PC-3 (cell line): Measurements from ENCODE around the gene MYCT1. TPM values are rescaled to one million over a fixed set of nuclear protein-coding genes. Genes with fewer than 3 reads are reported as not detected.

Experiments
- ATAC-seq: fragments of 200-7000 bp; cut with Tn5 transposase; 2 replicates; pipeline ENCODE4 v1.9.1; 2020; ENCODE audit warnings: mild to moderate bottlenecking, moderate library complexity
- BruUV-seq: library from RNA; stranded (reverse); fragments of 400-500 nt; replicated peaks from 2 replicates; lab custom pipeline; 2021; lab: Mats Ljungman, UMichigan
- CTCF ChIA-PET: fragments of 300-600 bp; sonication (Branson Sonifier 250); formaldehyde crosslinking; loops from one replicate; lab custom pipeline; 2022; ENCODE audit warnings: antibody characterized with exemption; lab: Charles Lee
- POLR2A ChIA-PET: fragments of 300-600 bp; sonication (Branson Sonifier 250); formaldehyde crosslinking; loops from one replicate; lab custom pipeline; 2022; ENCODE audit warnings: antibody characterized with exemption; ENCODE audit not compliant: unreplicated experiment; lab: Charles Lee
- DNase-seq: peaks from one replicate; pipeline ENCODE4 v3.0.0-alpha.2; 2015
- H2AFZ ChIP-seq: fragments of 300-600 bp; sonication (generic); 2 replicates; pipeline ENCODE4 v1.6.0; 2016; ENCODE audit warnings: antibody characterized with exemption, low read length
- H3F3A ChIP-seq: fragments of 300-600 bp; sonication (generic); one replicate; pipeline ENCODE4 v1.6.0; 2017; ENCODE audit warnings: antibody characterized with exemption, low read length, control low read depth, mild to moderate bottlenecking; ENCODE audit not compliant: unreplicated experiment
- H3K27ac ChIP-seq: fragments of 300-600 bp; sonication (generic); 2 replicates; pipeline ENCODE4 v1.5.1; 2016; ENCODE audit warnings: mild to moderate bottlenecking, low read length
- H3K27me3 ChIP-seq: fragments of 300-600 bp; sonication (generic); 2 replicates; pipeline ENCODE4 v1.6.1; 2016; ENCODE audit warnings: low read length, mixed read lengths
- H3K36me3 ChIP-seq: fragments of 300-600 bp; sonication (generic); 2 replicates; pipeline ENCODE4 v1.6.1; 2016; ENCODE audit warnings: low read depth, mixed run types, low read length, mixed read lengths
- H3K4me1 ChIP-seq: fragments of 300-600 bp; sonication (generic); 2 replicates; pipeline ENCODE4 v1.5.1; 2016; ENCODE audit warnings: low read length; ENCODE audit not compliant: insufficient read depth
- H3K4me2 ChIP-seq: fragments of 300-600 bp; sonication (generic); 2 replicates; pipeline ENCODE4 v1.6.0; 2016; ENCODE audit warnings: low read length
- H3K4me3 ChIP-seq: fragments of 300-600 bp; sonication (generic); 2 replicates; pipeline ENCODE4 v1.5.1; 2016; ENCODE audit warnings: mild to moderate bottlenecking, low read length, mixed read lengths
- H3K79me2 ChIP-seq: fragments of 300-600 bp; sonication (generic); 2 replicates; pipeline ENCODE4 v1.6.1; 2017; ENCODE audit warnings: low read length, mixed read lengths
- H3K9ac ChIP-seq: fragments of 300-600 bp; sonication (generic); 2 replicates; pipeline ENCODE4 v1.6.0; 2016; ENCODE audit warnings: mild to moderate bottlenecking, low read length
- H3K9me2 ChIP-seq: fragments of 300-600 bp; sonication (generic); replicated peaks from 2 replicates; pipeline ENCODE4 v1.6.1; 2016; ENCODE audit warnings: mixed run types, low read length, mixed read lengths
- H3K9me3 ChIP-seq: fragments of 300-600 bp; sonication (generic); 2 replicates; pipeline ENCODE4 v1.6.1; 2016; ENCODE audit warnings: low read length, mixed read lengths
- H4K20me1 ChIP-seq: fragments of 300-600 bp; sonication (generic); 2 replicates; pipeline ENCODE4 v1.6.1; 2016; ENCODE audit warnings: low read length, mixed read lengths
- CTCF ChIP-seq: fragments of 300-600 bp; sonication (generic); conservative IDR thresholded peaks from 2 replicates; pipeline ENCODE4 v1.5.1; 2017; ENCODE audit warnings: antibody characterized with exemption, low read depth, mild to moderate bottlenecking, low read length
- EZH2 ChIP-seq: fragments of 300-600 bp; sonication (generic); IDR thresholded peaks from one replicate; pipeline ENCODE4 v1.6.1; 2017; ENCODE audit warnings: antibody characterized with exemption, mild to moderate bottlenecking, low read length; ENCODE audit not compliant: unreplicated experiment
- EZH2phosphoT487 ChIP-seq: fragments of 300-600 bp; sonication (generic); IDR thresholded peaks from 2 replicates; pipeline ENCODE4 v1.6.1; 2018; ENCODE audit warnings: mild to moderate bottlenecking, antibody characterized with exemption, low read length, borderline replicate concordance
- intact Hi-C: fragments of 100-400 bp; cut with micrococcal nuclease; formaldehyde crosslinking; loops from 2 replicates; pipeline ENCODE4 v1.9.0; 2023
- total RNA-seq: library from RNA; depleted of rRNA; stranded (reverse); fragments of >200 nt; gene quantifications from 2 replicates; pipeline ENCODE4 v1.2.3, GENCODE V29; 2014

MYCT1 gene
- total RNA-seq, 1 experiment from 2014 or later = 0.55 TPM

GRCh38 chr6:152716322-152716721 is 18.6 kb downstream of the MYCT1 start:
- ATAC-seq (no peak), DNase-seq (peak; percentile 17)
- Histone ChIP-seq H3K79me2 (no peaks in the 10 kb centered on the region), H3K9me3 (no peaks in the 10 kb centered on the region), H4K20me1 (no peaks in the 10 kb centered on the region), H3K4me3 (no peak overlapping the region), H3K9me2 (no peaks in the 10 kb centered on the region), H3F3A (no peaks in the 10 kb centered on the region), H3K4me1 (no peaks in the 10 kb centered on the region), H3K36me3 (no peaks in the 10 kb centered on the region), H3K27me3 (no peaks in the 10 kb centered on the region), H3K27ac (no peak overlapping the region), H3K9ac (no peak overlapping the region), H2AFZ (no peak overlapping the region), H3K4me2 (no peak overlapping the region)
- no TSS peak for BruUV-seq
- POLR2A ChIA-PET = no interaction called here
- CTCF ChIA-PET = no interaction called here
- no peak for TF ChIP-seq EZH2phosphoT487
- peak; percentile 34; the same call in 1 of the 2 replicates for TF ChIP-seq CTCF
- intact Hi-C loops = no loop called here

GRCh38 chr6:152720974-152721373 is 23.3 kb downstream of the MYCT1 start:
- Histone ChIP-seq H4K20me1 (no peaks in the 10 kb centered on the region), H3K4me2 (no peak overlapping the region), H3K9me3 (no peaks in the 10 kb centered on the region), H3K27ac (no peak overlapping the region), H3K27me3 (peaks cover 17% of the 10 kb centered on the region), H2AFZ (no peak overlapping the region), H3K79me2 (no peaks in the 10 kb centered on the region), H3K9me2 (no peaks in the 10 kb centered on the region), H3F3A (no peaks in the 10 kb centered on the region), H3K36me3 (no peaks in the 10 kb centered on the region), H3K4me1 (no peaks in the 10 kb centered on the region), H3K4me3 (no peak overlapping the region), H3K9ac (no peak overlapping the region)
- ATAC-seq = no peak
- ChIA-PET CTCF (no interaction called here), POLR2A (no interaction called here)
- TF ChIP-seq EZH2 (no peak), CTCF (no peak), EZH2phosphoT487 (no peak)
- BruUV-seq = no TSS peak
- intact Hi-C loops = no loop called here
- DNase-seq = peak; percentile 4

GRCh38 chr6:152721956-152722355 is 24.3 kb downstream of the MYCT1 start:
- no peak overlapping the region for H2AFZ ChIP-seq
- POLR2A ChIA-PET = no interaction called here
- no peaks in the 10 kb centered on the region for H3K9me3 ChIP-seq
- no peaks in the 10 kb centered on the region for H3K36me3 ChIP-seq
- no peaks in the 10 kb centered on the region for H4K20me1 ChIP-seq
- CTCF ChIA-PET = no interaction called here
- H3K9me2 ChIP-seq = no peaks in the 10 kb centered on the region
- no peak overlapping the region for H3K27ac ChIP-seq
- no peaks in the 10 kb centered on the region for H3F3A ChIP-seq
- H3K9ac ChIP-seq = no peak overlapping the region
- no peak overlapping the region for H3K4me3 ChIP-seq
- intact Hi-C loops = no loop called here
- no peaks in the 10 kb centered on the region for H3K79me2 ChIP-seq
- TF ChIP-seq CTCF (no peak), EZH2phosphoT487 (no peak), EZH2 (no peak)
- H3K4me2 ChIP-seq = no peak overlapping the region
- no TSS peak for BruUV-seq
- H3K27me3 ChIP-seq = peaks cover 22% of the 10 kb centered on the region
- DNase-seq (no peak), ATAC-seq (no peak)
- no peaks in the 10 kb centered on the region for H3K4me1 ChIP-seq
